ENCODE results near the gene PLGRKT.
A peak's percentile ranks its signal among the peaks of the same experiment; 100 is the strongest.
"Not testable (repeated sequence)": the region's sequence is repeated elsewhere in the genome, so short reads cannot be mapped to it uniquely, and the experiment has no call there.

Gene PLGRKT

DNA sequence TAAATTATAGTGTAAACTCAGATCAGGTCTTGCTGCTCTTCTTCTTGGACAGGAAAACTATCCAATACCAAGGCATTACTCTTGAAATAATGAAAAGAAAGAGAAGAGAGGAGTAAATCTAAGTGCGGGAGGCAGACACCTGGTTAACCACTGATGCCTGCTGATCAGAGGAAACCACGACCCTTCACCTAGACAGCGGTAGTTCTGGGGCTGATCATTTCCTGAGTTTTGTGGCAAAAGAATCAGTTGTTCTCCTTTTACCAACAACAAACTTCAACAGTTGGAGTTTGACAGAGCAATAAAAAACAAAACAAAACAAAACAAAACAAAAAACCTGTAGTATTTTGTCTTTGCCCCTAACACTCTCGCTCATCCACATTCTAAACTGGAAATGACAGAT is 101.0 kb downstream of the PLGRKT start:
- TF ChIP-seq, protein P1, sequence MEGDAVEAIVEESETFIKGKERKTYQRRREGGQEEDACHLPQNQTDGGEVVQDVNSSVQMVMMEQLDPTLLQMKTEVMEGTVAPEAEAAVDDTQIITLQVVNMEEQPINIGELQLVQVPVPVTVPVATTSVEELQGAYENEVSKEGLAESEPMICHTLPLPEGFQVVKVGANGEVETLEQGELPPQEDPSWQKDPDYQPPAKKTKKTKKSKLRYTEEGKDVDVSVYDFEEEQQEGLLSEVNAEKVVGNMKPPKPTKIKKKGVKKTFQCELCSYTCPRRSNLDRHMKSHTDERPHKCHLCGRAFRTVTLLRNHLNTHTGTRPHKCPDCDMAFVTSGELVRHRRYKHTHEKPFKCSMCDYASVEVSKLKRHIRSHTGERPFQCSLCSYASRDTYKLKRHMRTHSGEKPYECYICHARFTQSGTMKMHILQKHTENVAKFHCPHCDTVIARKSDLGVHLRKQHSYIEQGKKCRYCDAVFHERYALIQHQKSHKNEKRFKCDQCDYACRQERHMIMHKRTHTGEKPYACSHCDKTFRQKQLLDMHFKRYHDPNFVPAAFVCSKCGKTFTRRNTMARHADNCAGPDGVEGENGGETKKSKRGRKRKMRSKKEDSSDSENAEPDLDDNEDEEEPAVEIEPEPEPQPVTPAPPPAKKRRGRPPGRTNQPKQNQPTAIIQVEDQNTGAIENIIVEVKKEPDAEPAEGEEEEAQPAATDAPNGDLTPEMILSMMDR (conservative IDR thresholded peaks at IDR 0.05; ENCODE audit: control insufficient read depth, insufficient read depth, low read depth, low read length), result no peak
- H3K4me3 ChIP-seq (ENCODE audit: control insufficient read depth, low read depth, low read length), result no peak overlapping the region
- no peak for DNase-seq (ENCODE audit: low read depth)

DNA sequence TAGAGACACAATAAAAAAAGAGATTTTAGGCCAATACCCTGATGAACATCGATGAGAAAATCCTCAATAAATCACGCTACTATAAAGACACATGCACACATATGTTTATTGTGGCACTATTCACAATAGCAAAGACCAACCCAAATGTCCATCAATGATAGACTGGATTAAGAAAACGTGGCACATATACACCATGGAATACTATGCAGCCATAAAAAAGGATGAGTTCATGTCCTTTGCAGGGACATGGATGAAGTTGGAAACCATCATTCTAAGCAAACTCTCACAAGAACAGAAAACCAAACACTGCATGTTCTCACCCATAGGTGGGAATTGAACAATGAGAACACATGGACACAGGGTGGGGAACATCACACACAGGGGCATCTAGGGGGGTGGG is 106.4 kb downstream of the PLGRKT start:
- not testable (repeated sequence) for H3K4me3 ChIP-seq (ENCODE audit: control insufficient read depth, low read depth, low read length); DNase-seq (ENCODE audit: low read depth)

DNA sequence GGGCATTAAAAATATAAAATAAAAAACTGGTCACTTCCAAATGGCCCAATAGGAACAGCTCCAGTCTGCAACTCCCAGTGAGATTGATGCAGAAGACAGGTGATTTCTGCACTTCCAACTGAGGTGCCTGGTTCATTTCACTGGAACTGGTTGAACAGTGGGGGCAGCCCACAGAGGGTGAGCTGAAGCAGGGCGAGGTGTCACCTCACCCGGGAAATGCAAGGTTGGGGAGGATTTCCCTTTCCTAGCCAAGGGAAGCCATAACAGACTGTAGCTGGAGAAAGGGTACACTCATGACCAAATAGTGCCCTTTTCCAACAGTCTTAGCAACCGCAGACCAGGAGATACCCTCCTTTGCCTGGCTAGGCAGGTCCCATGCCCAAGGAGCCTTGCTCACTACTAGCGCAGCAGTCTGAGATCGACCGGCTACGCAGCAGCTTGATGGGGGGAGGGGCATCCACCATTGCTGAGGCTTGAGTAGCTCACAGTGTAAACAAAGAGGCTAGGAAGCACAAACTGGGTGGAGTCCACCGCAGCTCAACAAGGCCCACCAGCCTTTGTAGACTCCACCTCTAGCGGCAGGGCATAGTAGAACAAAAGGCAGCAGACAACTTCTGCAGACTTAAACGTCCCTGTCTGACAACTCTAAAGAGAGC is 110.7 kb downstream of the PLGRKT start:
- H3K4me3 ChIP-seq (ENCODE audit: control insufficient read depth, low read depth, low read length), result no peak overlapping the region
- TF ChIP-seq, protein P1 (conservative IDR thresholded peaks at IDR 0.05; ENCODE audit: control insufficient read depth, insufficient read depth, low read depth, low read length), result no peak
- DNase-seq (ENCODE audit: low read depth), result no peak

DNA sequence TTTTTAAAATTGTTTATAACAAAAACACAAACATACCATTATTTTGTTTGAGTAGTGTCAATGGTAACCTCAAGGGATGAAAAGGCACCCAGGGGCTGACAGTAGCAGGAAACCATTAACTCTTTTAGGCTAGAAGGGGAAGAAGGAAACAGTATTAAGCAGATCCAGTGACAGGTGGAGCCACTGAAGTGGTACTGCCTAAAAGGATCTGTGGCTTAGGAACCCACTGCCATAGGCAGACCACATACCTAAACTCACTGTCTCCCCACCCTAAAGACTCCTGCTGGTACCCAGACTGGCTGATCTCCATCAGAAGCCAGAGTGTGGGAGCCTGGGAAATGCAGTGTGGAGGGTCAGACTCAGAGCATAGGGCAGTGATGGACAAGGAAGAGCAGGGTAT is 111.5 kb downstream of the PLGRKT start:
- no peak for DNase-seq (ENCODE audit: low read depth)
- TF ChIP-seq, protein P1 (conservative IDR thresholded peaks at IDR 0.05; ENCODE audit: control insufficient read depth, insufficient read depth, low read depth, low read length), result no peak
- H3K4me3 ChIP-seq (ENCODE audit: control insufficient read depth, low read depth, low read length), result no peak overlapping the region

DNA sequence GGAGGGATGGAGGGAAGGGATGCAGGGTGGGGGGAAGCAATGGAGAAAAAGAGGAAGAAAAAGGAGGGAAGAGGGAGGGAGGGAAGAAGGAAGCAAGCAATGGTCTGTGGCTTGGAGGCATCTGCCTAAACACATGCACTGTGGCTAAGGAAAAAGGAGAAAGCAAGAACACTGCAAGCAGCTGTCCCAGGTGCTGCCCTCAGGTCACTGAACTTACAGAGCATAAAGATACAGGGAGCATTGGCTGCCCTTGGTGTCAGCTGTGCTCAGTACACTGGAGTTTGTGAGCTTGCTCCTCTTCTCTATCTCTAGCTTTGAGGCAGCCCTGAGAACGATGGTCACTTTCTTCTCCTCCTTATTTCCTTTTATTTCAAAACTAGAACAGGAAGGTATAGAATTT is 116.1 kb downstream of the PLGRKT start:
- not testable (repeated sequence) for DNase-seq (ENCODE audit: low read depth); H3K4me3 ChIP-seq (ENCODE audit: control insufficient read depth, low read depth, low read length)

DNA sequence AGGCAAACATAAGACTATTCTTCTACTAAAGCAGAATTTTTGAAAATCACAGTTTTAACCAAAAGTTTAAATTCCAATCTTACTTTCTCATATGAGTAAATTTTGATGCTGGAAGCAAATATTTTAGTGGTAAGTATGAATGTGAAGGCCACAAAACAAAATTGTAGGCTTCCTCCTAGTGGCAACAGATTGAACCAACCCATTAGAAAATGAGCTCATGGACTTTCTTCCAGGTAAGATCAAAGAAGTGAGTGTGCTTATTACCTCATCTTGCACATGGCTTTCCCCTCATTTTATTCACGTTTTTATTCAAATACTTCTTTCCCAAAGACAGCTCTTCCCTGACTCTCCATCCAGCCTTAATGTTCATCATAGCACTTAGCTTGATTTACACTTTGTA is 116.7 kb downstream of the PLGRKT start:
- H3K4me3 ChIP-seq (ENCODE audit: control insufficient read depth, low read depth, low read length), result no peak overlapping the region
- DNase-seq (ENCODE audit: low read depth), result no peak
- TF ChIP-seq, protein P1 (conservative IDR thresholded peaks at IDR 0.05; ENCODE audit: control insufficient read depth, insufficient read depth, low read depth, low read length), result peak; percentile 14

DNA sequence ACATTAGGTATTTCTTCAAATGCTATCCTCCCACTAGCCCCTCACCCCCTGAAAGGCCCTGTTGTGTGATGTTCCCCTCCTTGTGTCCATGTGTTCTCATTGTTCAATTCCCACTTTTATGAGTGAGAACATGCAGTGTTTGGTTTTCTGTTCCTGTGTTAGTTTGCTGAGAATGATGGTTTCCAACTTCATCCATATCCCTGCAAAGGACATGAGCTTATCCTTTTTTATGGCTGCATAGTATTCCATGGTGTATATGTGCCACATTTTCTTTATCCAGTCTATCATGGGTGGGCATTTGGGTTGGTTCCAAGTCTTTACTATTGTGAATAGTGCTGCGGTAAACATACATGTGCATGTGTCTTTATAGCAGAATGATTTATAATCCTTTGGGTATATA is 121.3 kb downstream of the PLGRKT start:
- not testable (repeated sequence) for DNase-seq (ENCODE audit: low read depth)

DNA sequence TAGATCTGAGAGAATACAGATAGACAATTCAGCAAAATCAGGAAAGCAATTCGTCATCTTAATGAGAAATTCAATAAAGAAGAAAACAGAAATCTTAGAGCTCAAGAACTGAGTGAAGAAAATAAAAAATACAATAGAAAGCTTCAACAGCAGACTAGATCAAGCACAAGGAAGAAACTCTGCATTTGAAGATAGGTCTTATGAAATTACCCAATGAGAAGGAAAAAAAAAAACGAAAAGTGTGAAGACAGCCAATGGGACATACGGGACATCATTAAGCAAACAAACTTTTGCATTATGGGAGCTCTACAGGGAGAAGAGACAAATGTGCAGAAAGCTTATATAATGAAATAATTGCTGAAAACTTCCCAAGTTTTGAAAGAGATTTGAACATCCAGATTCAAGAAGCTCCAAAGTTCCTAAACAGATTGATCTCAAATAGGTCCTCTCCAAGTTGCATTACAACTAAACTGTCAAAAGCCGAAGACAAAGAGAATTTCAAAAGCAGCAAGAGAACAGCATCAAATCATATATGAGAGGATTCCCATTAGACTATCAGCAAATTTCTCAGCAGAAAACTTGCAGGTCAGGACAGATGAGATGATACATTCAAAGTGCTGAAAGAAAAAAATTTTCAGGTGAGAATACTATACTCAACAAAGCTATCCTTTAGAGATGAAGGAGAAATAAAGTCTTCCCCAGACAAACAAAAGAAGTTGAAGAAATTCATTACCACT is 122.4 kb downstream of the PLGRKT start:
- DNase-seq (ENCODE audit: low read depth), result no peak
- TF ChIP-seq, protein P1 (conservative IDR thresholded peaks at IDR 0.05; ENCODE audit: control insufficient read depth, insufficient read depth, low read depth, low read length), result no peak
- no peak overlapping the region for H3K4me3 ChIP-seq (ENCODE audit: control insufficient read depth, low read depth, low read length)

More for the DNA sequence above, 121.3 kb downstream of the PLGRKT start:
- H3K4me3 ChIP-seq (ENCODE audit: control insufficient read depth, low read depth, low read length), result not testable (repeated sequence)
